COR-L47 (cell line): Measurements from ENCODE around the gene ADGRG7.

Experiments
- DNase-seq: peaks from one replicate; lab custom pipeline; 2025; lab: John Stamatoyannopoulos, UW

Gene ADGRG7

GRCh38 chr3:100743535-100743934, 134.1 kb downstream of the ADGRG7 start:
- no peak for DNase-seq

- DNase-seq: no peak
Measured at GRCh38 chr3:100744671-100745070, 135.3 kb downstream of the ADGRG7 start.
